NK-92 treated with Interleukin-12 subunit alpha and Interleukin-12 subunit beta, amount 100 ng/mL, for 24 hours (cell line): ENCODE data around the gene SLC39A12.

Source experiments
- DNase-seq: peaks from one replicate; lab custom pipeline; 2025; lab: John Stamatoyannopoulos, UW

Gene SLC39A12

DNA sequence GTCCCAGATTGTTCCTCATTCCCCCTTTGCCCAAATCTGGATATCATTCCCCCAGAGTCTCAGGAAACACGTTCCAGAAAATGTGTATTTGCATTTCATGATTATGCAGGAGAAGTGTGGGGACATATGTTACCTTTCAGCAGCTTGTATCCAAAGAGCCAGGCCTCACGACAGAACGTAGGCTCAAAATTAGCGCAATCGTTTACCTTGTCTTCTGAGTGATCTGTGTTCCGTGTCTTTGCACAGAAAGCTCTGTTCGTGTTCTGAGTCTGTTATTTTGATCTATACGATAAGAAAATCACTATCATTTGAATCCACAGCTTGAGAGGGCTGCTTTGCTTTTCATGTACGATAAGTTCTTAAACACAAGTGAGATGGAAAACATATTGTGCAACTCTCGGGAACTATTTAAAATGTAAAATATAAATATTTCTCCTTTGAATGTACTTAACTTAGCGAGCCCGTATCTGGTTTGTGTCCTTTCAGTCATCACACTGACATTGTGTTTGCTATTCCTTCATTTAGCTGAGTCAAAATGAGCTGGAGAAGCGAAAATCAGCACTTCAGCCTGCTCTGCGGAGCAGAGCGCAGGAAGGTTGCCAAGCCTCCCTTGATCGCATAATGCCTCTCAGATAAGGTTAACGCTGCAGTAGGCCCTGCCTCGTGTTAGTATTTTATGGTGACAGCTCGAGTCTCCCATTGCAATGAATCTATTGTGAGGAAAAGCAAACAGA lies 108.3 kb downstream of the SLC39A12 start:
- no peak for DNase-seq

DNA sequence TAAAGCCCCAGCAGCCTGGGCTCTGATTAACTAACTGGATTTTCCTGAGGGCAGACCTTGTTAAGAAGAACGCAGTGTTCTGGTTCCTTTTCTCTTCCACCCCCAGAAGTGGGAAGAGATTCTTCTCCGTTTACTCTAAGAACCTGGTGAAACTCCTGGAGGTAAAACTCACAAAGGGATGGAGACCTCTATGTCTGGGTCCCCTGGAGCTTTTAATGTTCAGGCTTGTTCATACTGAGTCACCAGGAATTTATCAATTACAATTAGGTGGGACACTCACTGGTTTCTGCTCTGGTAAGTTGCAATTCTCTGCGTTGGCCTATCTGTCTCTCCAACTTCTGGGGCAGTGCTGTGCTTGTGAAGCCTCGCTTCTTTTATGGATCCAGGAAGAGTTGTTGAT lies 115.2 kb downstream of the SLC39A12 start:
- DNase-seq, result no peak

DNA sequence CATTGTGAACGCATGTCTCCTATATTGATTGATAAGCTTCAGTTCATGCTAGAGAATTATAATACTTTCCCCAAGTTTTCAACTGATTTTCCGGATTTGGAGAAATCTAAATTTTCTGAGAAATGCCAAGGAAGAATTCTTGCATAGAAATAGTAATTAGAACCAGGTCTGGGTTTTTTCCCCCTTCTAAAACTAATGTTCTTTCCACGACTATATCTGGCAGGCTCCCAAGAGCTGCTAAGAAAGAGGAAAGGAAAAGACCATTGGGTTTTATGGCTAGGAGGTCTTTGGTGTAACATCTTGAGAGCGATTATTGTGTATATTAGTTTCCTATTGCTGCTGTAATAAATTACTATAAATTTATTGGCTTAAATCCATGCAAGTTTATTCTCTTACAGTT lies 116.7 kb downstream of the SLC39A12 start:
- no peak for DNase-seq

DNA sequence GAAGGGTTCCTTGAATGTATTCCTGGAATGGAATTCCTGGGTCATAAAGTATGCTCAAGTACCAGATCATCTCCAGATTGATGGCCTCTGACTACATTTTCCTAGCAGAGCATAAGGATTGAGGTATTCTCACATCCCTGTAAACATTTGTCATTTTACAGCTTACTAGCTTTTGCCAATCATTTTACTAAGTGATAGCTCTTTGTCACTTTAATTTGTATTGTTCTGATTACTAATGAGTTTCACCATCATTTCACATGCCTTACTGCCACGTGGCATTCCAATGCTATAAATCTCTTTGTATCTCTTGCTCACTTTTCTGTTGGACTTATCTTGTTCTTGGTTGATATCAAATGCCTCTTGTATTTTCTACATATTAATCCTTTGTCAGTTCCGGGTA lies 119.9 kb downstream of the SLC39A12 start:
- no peak for DNase-seq

DNA sequence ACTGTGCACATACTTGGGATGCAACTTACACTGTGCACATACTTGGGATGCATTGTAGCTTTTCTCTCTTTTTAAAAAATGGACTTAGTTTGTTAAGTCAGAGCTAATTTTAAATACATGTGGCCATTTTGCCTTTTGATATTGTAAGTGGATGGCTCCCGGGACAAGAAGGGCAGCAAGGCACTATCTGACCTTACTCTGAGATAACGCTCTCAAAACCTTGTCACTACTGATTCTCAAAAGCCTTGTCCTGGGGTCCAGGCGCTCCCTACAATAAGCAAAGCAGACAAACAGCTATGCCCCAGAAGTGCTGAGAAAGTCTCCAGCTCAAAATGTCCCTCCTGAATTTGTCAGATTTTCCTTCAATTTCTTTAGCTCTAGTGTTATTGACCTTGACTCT lies 121.6 kb downstream of the SLC39A12 start:
- DNase-seq, result no peak

DNA sequence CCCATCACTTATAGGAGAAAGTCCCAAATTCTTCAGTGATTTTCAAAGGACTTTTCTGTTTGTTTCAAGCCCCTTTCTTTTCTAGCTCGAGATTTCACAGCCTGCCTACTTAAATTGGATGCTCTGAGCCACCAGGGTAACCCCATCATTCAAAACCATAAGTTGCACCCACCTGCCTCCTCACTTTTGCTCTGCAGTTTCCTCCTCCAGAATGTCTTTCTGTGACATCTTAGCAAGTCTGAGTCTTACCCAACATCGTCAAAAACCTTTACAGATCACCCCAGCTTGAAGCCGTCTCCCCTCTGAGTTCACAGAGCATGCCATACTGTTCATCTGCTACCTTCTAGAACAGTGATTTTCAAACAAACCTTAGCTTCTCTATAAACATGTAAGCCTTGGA lies 124.2 kb downstream of the SLC39A12 start:
- DNase-seq, result no peak

DNA sequence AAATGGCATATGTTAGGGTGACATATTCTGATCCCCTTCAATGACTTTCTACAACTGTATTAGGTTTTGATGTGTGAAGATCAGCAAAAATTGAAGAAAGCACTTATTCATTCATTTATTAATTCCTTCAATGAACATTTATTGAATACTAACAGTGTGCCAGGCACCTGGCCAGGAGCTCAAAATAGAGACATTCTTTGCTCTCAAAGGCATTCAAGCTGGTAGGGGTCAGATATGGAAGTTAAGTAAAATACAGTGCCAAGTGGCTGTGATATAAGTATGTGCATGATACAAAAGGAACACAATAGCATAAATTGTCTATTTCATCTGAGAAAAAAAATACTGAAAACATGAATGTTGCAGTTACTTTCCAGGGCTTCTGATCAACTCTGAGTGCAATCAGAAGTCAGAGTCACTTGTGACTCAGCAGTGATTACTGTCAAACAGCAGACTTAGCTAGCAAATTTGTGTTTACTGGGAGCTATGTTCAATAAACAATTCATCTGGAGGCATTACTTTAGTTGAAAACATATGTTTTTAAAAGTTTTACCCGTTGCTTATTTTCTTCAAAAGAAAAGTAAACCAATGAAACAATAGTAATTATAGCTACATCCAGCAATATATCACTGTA lies 128.1 kb downstream of the SLC39A12 start:
- DNase-seq, result no peak

DNA sequence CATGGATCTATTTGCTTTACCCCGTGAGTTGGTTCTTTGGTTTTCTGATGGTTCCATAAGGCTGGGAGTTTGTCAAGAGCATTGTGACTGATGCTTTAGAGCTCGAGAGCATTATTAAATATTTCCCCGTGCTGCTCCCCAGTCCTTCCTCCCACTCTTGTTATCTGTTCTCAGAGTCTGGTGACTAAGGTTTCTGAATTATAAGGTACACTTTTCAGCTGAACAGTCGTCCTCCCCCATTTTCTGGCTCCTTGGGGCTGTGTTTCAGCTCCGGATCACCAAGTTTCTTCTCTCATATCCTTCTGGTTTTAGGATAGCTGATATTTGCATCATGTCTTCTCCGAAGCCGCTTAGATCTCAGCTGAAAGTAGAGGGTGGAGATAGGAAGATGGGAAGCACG lies 130.7 kb downstream of the SLC39A12 start:
- no peak for DNase-seq

DNA sequence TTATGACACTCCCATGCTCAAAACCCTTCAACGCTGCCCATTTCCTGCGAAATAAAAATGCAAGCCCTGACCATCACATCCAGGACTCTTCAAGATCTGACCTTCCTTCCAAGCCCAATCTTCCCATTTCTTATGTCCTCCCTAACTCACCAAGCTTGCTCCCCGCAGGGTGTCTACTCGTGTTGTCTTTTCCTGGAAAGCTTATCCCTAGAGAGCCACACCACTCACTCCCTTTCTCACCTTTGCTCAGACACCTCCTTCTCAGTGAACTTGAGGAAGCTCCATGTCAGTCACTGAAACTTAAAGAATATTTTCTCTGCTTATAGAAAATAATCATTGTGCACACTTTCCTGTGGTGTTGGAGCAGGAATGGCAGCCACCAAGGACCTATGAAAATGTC lies 134.1 kb downstream of the SLC39A12 start:
- no peak for DNase-seq

DNA sequence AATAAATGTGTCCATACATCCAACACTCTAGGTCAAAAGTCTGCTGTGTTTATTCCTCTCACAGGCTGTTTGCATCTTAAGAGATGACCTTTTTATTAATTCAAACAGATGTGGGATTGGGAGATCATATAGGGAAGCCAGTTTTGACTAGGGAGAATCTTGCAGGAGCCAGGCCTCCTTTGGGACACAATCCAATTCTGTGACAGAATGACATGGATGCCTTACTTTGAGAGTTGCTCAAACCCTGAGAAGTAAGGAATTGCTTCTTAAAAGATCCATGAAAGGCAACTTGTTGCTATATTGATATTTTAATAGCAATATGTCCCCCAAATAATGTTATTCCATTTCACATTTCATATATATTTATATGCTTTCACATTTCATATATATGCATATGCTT lies 135.0 kb downstream of the SLC39A12 start:
- DNase-seq, result no peak

DNA sequence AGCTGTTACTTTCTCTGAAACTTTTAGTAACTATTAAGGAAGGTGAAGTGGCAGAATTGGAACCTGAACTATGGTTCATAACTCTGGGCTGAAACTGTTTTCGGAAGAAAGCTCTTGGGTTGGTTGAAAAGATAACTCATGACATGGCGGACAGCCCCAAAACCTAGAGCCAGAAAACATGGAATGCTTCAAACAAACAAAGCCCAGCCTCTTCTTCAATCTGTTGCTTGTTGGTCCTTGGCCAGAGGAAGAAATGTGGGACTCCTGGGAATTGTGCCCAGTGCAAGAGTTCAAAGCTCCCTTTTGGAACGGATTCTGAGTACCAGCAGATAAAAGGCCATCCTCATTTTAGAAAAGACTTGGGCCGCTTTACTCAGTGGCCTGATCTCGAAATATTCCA lies 135.6 kb downstream of the SLC39A12 start:
- no peak for DNase-seq
